HUDEP-2 (cell line): ENCODE data around the gene GARNL3.

Experiments used
- DNase-seq, 76 experiments: peaks; one replicate each; lab custom pipeline; 2025; ENCODE audit not compliant: unreplicated experiment in 76 of 76; lab: John Stamatoyannopoulos, UW

Gene GARNL3

DNA sequence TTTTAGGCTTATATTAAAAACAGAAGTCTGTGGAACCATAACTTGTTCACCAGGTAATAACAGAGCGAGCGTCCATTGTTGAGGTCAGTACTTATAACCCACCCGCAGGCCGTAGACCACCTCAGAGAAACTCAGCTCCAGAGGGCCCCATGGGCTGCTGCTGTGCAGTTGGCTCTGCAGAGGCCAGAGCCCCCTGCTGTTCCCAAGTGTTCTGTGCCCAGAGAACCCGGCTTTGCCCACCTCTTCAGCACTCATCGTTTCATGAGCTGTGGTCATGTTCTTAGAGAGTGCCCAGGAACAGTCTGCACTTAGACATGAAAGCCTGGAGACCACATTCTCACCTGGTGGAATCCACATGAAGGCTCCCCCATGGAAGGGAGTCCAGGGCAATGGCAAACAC, 82.0 kb downstream of the GARNL3 start:
- no peak for DNase-seq

DNA sequence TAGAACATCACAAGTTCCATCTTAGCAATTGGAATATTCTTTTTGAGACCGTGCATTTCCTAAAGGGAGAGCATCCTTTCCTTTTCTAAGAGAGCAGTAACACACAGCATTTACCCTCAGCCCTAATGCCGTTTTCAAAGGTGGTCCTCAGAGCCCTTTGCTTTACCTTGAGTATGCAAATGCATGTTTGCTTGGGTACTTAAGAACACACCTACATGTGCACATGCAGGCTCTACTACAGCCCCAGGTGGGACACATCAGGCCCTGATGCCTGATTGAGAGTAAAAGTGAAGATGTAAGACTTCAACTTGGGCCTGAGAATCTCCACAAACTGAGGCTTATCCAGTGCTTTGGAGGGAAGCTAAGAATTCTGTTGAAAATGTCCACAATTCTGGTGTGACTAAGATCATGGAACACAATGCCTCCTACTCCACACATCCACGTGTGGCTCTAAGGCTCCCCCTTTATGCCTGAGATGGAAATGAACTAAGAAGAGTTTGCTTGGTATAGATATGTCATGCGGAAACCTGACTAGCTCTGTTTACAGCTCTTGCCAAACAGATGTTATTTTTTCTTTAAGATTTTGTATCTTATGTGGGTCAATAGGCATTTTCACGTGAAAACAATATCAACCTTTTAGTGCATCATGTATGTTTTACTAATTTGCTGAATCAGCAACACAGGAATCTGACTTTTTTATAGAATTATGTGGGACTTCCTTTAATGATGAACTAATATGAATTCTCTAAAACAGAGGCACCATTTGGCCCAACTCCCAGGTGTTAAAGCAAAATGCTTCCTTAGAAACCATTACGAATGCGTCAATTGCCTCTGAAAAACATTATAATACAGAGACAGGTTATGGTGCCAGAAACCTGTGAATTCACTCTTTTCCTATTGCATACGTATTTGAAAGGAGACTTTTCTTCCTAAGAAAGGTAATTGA, 83.5 kb downstream of the GARNL3 start:
- no peak for DNase-seq

DNA sequence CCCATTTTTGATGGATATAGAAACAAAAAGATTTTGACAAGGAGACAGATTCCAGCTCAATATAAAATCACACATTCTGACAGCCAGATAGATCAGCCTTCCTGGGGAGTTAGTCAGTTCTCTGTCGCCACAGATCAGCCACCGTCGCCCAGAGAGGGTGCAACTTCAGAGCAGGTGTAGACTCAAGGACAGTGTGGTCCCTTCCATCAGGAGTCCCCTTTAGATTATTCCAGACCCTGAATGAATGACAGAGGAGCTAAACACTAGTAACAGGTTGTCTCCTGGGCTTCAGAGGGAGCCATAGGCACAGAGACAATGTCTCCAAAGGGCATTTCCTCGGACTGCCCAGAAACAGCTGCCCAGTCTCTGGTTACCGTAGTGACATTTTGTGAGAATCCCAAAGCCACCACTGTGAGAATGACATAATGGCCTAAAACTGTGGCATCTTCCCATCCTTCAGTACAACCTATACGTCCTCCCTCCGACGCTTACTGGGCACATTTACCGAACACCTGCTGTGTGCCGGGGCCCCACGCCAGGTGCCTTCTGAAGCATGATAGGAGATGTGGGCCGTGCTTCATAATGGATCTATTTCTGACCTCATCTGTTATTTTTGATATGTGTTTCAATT, 85.0 kb downstream of the GARNL3 start:
- no peak for DNase-seq

DNA sequence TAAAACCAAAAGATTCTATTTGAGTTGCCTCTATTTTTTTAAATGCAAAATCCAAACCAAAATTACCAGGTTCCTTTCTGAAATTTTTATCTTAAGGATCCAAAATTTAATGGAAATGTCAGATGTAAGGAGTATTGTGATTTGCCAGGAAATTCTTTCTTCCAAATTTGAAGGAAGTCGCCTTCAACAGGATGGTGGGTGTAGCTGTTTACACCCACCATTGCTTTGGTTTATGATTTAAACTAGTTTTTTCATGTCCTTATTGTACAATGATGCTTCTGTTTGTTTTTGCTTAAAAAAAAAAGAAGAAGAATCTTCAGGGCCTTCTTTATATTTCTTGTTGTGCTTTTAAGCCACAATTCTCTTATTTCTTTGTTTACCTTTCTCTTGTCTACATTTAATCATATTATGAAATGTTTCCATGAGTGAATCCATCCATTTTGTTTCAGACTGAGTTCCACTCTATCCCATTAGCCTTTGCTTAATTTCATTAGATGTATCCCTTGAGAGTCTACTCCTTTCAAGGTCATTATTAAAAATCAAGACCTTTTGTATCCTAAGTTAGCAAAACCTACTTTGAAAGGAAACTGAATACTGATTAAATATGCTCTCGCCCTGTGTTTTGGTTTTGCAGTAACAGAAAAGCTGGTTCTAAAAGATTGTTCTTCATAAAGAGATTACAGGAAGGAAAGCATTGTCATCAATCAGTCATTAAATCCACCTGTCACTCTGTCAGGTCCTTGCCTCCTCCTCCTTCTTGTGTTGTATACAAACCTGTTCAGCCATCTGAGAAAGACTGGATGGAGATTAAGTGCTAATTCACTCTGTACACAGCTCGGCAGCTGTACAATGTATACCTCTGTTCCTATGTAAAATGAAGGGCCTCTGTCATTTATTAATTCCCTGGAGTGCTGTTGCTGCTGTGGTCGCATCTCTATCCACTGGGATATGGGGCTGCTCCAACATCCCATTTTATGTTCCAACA, 86.9 kb downstream of the GARNL3 start:
- DNase-seq = no peak

DNA sequence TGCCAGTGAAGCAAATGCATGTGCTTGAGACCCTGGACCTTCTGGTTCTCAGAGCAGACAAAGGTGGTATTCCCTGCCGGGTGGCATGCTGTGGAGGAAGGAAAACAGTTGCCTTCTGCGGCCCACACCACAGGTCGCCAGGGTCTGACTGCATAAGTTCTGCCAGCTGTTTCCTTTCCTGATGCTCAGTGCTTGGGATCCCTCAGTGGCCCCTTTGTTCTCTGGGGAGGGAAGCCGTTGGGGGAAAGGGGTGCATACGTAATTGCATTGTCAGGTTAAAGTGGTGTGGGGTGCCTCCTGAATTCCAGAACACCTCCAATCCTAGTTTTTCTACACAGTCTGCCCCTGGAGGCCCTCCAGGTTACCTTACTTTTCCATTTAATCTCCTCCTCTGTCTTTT, 89.3 kb downstream of the GARNL3 start:
- no peak for DNase-seq

DNA sequence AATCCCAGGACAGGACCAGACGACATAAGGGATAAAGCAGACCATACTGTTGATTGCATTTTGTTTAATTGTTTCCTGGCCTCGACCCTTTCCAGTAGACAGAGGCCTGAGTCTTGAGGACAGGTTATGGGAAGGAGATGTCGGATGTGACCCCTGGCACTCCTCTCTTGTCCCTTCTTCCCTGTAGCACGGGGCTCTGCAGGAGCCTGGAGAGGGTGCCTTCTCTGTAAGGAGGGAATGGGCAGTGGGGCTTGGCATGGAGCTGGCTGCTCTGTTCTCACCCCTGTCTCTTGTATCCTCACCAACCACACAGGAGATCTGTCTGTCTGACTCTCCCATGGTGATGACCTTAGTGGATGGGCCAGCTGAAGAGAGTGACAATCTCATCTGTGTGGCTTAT, 92.3 kb downstream of the GARNL3 start:
- no peak for DNase-seq

DNA sequence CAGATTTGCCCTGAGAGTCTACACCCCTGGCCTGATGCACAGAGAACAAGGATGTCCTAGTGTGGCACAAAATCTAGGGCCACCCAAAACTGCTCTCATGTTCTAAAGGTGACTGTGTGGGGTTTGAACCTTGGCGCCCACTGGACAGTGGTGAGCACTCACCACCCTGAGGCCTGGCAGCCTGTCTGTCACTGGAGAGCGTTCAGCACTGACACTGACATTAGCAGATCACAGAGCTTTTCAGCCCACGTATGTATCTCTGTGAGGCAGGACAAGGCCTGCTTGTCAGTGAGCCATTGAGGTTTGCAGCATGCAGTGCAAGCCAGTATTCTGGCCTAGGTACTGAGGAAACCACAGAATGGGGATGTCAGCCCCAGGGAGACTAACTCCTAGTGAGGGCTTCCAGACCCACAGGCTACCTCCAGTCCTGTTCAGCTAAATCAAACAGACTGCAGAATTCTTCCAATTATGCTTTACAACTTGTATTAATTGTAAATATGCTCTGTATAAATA, 93.5 kb downstream of the GARNL3 start:
- no peak for DNase-seq

DNA sequence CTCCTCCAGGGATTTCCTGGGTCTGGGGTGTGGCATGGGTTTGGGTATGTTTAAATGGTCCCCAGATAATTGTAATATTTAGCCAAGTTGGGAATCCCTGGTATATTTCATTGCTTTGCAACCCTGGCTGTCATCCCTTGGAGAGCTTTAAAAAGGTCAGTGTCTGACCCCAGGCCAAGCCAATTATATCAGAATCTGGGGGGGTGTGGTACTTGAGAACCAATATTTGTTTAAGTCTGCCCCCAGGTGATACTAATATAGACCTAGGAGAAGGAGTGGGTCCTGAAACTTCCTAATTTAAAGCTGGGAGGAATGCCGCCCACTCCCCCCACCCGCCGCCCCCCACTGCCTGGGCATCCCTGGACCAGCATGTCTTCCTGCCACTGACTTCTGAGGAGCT, 94.2 kb downstream of the GARNL3 start:
- DNase-seq = no peak

DNA sequence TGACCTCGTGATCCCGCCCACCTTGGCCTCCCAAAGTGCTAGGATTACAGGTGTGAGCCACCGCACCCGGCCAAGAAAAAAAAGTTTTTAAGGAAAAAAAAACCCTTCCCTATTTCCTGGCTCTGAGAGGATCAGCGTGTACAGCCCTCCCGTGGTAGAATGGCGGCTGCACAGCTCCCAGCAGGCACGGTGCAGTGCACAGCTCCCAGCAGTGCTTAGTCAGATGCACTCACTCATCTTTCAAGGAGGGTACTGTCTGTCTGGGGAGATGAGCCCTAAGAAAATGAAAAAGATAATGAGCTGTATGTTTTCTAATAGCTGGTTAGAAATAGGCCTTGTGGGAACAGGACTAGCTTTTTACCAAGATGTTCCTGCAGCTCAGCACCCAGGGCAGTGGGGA, 95.7 kb downstream of the GARNL3 start:
- no peak for DNase-seq

DNA sequence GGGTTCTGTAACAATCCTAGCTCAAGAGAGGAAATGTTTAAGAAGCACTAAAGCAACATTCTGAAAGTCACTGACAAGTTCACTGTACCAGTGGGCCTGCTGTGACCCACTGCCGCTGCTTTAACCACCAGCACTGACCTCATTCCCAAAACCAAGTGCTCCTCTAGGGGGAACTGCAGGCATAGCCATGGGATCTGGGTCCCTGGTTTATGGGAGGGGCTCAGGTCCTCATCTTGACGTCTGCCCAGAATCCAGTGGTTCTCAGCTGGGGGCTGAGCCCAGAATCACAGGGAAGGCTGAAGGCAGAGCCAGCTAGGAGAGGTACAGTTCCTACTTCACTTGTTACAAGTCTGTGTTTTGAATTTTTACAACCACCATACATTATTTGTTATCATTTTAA, 96.3 kb downstream of the GARNL3 start:
- no peak for DNase-seq

DNA sequence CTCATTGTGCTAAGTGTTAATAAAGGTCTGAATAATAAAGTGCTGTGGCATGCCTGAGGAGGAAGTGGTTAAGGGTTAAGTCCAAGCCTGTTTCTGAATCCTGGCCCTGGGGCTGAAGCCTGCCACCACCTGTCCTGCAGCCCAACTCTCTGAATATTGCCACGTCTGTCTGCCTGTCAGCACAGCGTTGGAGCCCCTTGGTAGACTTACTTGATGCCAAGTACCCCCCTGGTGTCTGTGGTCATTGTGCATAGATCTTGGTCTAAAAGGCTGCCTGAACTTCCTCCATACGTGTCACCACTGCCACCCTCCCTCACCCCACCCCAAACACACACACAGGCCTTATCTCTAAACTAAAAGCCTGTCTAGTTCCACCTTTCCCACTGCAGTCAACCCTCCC, 97.0 kb downstream of the GARNL3 start:
- peak in 7 of 76 experiments; percentile 1 to 7 (median 3) for DNase-seq

DNA sequence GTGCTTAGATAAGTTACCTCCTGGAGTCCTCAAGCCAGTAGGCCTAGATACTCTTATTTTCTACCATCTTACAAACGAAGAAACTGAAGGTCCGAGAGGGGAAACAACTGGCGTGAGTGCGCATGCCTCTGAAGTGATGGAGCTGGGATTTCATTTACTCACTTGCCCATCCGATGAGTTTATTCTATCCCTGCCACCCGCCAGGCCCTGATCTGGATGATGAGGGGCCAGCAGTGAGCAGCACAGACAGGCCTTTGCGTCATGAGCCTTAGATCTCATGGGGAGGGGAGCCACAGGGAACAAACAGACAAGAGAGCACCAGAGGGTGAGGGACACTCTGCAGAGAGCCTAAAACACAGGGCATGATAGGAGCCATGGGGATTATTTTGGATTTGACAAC, 98.3 kb downstream of the GARNL3 start:
- no peak for DNase-seq

DNA sequence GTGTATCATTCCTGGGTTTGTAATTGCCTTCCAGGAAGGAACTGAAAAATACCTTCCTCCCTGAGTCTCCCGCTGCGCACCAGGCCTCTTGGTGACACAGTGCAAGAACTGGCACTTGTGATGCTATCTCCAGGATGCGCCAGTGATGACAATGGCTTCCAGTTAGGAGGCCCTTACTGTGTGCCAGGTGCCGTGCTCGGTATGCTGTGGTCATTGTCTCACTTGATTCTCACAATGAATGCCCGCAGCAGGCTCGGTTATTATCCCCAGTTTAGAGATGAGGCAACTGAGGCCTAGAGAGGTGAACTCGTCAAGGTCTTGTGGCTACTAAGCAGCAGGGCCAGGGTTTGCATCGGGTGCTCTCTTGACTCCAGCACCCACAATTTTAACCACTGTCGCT, 100.9 kb downstream of the GARNL3 start:
- no peak for DNase-seq

DNA sequence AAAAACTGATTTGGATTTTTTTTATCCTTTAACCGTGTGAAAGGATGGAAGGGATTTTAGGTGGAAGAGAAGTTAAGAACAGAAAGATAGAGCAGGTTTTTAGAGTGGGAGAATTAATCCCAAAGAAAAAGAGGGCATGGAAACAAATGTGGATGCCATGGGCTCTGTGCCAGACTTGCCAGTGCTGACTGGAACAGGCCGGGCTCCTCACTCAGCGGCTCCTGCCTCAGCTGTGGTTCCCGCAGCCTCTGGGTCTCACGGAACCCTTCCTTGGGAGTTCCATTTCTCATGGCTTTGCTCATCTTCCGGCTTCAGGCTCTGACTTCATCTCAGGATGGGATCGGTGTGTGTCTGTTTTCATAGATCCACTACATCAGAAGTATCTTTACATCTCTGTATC, 102.0 kb downstream of the GARNL3 start:
- DNase-seq = no peak

DNA sequence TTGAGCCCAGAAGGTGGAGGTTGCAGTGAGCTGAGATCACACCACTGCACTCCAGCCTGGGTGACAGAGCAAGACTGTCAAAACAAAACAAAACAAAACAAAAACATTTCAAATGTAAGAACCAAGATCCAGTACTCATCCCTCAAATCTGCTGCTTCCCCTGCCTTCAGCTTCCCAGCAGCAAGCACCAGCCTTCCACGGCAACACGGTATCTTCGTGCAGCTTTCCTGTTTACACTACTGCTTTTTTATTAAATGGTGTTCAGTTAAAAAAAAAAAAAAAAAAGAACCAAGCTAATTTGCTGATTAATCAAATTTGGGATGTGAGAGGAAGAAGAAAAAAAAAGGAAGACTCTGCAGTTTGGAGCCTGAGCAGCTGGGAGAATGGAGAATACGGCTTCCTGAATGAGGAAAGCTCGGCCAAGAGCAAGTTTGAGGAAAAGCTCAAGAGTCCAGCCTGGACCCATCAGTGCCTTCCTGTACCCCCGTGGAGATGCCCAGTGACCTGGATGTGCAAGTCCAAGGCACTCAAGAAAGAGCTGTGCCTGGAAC, 104.4 kb downstream of the GARNL3 start:
- DNase-seq = no peak

DNA sequence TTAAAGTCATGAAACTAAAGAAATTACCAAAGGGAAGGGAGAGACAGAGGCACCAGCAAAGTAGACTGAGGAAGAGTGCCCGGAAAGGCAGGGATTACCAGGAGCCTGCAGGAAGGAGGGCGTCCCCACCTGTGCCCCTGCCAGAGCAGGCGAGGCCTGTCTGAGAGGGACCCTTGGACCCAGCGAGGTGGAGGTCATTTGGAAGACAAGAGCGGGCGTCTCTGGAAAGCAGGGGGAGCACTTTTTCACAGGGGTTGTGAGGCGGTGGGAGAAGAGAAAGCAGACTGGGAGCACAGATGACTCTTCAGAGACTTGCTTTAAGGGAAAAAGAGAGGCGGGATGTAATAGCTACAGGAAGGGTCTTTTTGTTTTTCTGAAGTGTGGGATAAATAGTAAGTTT, 104.9 kb downstream of the GARNL3 start:
- no peak for DNase-seq

DNA sequence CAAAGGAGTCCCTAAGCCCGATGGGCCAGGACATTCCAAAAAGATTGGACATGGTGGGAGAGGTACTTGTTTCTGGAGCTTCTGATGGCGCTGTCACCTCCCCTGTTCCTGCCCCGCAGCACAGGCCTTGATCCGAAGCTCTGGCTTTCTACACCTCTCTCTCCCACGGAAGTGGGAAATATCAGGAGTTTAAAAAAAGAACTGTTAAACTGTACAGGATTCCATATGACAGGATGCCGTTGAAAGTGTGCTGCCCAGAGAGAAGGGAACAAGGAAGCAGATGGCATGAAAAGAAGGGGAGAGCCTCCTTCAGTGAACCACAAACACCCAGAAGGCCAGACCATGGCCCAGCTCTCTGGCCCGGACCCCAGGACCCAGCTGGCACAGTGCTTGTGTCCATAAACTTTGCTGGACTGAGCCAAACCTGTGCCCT, 105.6 kb downstream of the GARNL3 start:
- DNase-seq = no peak

DNA sequence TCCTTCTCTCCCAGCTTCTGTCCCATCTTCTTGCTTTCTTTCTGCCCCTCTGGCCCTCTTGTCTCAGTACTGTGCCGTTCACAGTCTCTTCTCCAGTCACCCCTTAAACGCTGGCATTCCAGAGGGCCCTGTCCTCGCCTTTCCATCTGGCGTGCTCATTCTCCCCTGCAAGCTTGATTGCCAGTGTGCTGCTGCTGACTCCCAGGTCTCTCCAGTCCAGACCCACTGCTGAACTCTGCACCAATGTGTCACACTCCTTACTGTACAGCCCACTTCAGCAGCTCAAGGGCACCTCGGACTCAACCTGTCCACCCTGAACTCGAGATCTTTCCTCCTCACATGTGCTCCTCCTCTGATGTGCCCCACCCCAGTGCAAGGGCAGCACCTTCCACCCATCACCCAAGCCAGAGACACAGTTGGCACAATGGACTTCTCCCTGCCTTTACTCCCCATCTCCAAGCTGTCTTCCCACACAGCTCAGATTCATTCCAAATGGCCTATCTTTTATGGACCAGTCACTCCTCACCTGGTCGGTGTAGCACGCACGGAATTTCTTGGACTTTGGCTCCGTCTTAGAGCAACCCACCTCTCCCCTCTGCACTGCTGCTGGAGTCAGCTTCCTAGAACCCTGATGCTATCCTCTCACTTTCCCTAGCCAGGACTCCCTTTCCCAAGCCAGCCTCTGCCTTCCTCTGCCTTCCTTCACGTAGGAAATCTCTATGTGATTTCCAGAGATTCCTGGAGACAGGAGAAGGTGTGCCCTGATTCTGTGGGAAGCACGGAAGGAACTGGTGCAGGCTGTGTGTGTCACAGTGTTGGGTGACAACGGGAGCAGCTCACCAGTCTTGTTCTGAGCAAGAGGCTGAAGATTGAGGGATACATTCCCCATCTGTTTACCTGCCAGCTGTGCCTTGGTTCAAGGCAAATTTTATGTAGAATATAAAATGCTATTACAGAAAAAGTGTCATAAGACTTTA, 106.4 kb downstream of the GARNL3 start:
- DNase-seq = no peak

DNA sequence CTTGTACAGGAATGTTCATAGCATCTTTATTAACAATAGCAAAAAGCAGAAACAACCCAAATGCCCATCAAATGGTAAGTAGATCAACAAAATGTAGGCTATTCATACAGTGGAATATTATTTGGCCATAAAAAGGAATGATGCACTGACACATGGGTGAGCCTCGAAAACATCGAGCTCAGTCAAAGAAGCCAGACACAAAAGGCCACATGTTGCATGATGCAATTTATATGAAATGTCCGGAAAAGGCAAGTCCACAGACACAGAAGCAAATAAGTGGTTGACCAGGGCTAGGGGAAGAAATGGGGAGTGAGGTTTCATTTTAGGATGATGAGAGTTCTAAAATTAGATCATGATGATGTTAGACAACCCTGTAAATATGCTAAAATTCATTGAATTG, 115.9 kb downstream of the GARNL3 start:
- DNase-seq = no peak
